ENCODE measurements around the gene ATP6V1E1. TPM values are rescaled to one million over a fixed set of nuclear protein-coding genes. Genes with fewer than 3 reads are reported as not detected.
A peak's percentile ranks its signal among the peaks of the same experiment; 100 is the strongest.

ATP6V1E1 gene
- total and polyA plus RNA-seq, 9 of the 15 experiments (the other 6 are each of a cell fraction or from before 2014, with no cell fraction given) = 122 to 249 (median 179) TPM

DNA sequence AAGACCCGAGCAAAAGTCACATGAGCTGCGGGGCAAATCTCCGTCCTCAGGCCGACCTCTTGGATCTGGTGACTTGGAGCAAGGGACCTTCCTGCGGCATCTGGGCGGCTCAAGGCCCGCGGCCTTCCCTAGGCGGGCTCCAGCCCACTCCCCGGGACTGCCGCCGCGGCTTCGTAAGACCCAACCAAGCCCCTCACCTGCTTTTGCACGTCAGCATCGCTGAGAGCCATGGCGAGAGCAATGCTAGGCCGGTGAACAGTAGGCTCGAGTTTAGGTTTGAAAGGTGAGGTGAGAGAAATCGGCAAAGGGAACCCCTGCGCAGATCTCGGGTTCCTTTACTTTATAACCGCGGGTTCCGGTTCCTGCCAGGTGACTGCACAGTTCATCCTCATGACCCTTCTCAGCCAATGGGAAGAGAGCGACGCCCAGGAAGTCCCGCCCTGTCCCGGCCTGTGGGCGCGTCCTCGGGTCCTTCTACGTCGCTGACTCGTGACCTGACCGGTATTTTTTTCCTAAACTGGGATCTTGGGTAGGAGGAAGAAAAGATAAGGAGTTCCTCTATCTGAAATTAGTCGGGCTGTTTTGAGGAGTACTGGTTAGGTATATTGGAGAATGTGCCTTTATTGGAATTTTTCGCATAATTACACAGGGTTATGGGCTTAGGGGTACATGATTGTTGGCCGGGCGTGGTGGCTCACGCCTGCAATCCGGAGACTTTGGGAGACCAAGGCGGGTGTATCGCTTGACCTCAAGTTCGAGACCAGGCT lies at the start of gene ATP6V1E1 (continued):
- peak; percentile 27; the same call in 1 of the 2 replicates for TF ChIP-seq FOXP4 (CRISPR knock-in tag; IDR thresholded peaks at IDR 0.05; ENCODE audit: borderline replicate concordance)
- TF ChIP-seq RCOR1 (IDR thresholded peaks at IDR 0.05; ENCODE audit: borderline replicate concordance in 1 of 2, low read depth in 2 of 2, low read length in 2 of 2) = no peak; a peak in 2 of 4 replicates
- 0 out of 2 replicates have a peak, but pooled peaks have one; percentile 34 for TF ChIP-seq ZBTB9 (CRISPR knock-in tag; IDR thresholded peaks at IDR 0.05)
- TF ChIP-seq SMAD2 (IDR thresholded peaks at IDR 0.05; ENCODE audit: low read depth, low read length) = no peak
- TF ChIP-seq JUNB (CRISPR knock-in tag; conservative IDR thresholded peaks at IDR 0.05) = no peak
- no peak for TF ChIP-seq DDX20 (tag; IDR thresholded peaks at IDR 0.05; ENCODE audit: low read depth)
- TF ChIP-seq E2F3 (CRISPR knock-in tag; IDR thresholded peaks at IDR 0.05) = peak; percentile 49
- no peak for TF ChIP-seq SRSF3 (IDR thresholded peaks at IDR 0.05; ENCODE audit: insufficient read depth, low read length)
- TF ChIP-seq JUN (IDR thresholded peaks at IDR 0.05; ENCODE audit: borderline replicate concordance, low read depth, low read length) = no peak
- no peak for TF ChIP-seq JUN (CRISPR knock-in tag; IDR thresholded peaks at IDR 0.05; ENCODE audit: borderline replicate concordance)
- TF ChIP-seq, protein P1, sequence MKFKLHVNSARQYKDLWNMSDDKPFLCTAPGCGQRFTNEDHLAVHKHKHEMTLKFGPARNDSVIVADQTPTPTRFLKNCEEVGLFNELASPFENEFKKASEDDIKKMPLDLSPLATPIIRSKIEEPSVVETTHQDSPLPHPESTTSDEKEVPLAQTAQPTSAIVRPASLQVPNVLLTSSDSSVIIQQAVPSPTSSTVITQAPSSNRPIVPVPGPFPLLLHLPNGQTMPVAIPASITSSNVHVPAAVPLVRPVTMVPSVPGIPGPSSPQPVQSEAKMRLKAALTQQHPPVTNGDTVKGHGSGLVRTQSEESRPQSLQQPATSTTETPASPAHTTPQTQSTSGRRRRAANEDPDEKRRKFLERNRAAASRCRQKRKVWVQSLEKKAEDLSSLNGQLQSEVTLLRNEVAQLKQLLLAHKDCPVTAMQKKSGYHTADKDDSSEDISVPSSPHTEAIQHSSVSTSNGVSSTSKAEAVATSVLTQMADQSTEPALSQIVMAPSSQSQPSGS (CRISPR knock-in tag; IDR thresholded peaks at IDR 0.05) = no peak
- no peak for TF ChIP-seq ZEB2 (IDR thresholded peaks at IDR 0.05)
- TF ChIP-seq POLR2AphosphoS5 (IDR thresholded peaks at IDR 0.05; ENCODE audit: control insufficient read depth, insufficient read depth, low read depth, low read length) = peak; percentile 69
- TF ChIP-seq YBX1 (IDR thresholded peaks at IDR 0.05) = no peak
- no peak for TF ChIP-seq XRCC3 (IDR thresholded peaks at IDR 0.05)
- peak; percentile 82 for TF ChIP-seq SMARCE1 (IDR thresholded peaks at IDR 0.05)
- TF ChIP-seq NONO (IDR thresholded peaks at IDR 0.05; ENCODE audit: low read depth in 2 of 2, low read length in 1 of 2) = peak in 1 of 2 experiments; percentile 61; a peak in 1 of 4 replicates
- peak; percentile 53 for TF ChIP-seq TAF7 (tag; IDR thresholded peaks at IDR 0.05)
- no peak for TF ChIP-seq ZBTB1 (CRISPR knock-in tag; IDR thresholded peaks at IDR 0.05; ENCODE audit: borderline replicate concordance, low read depth)
- peak; percentile 71 for TF ChIP-seq POLR2G (IDR thresholded peaks at IDR 0.05; ENCODE audit: low read depth, low read length)
- TF ChIP-seq GTF2A2 (tag; IDR thresholded peaks at IDR 0.05) = no peak
- peak; percentile 84 to 85 for TF ChIP-seq FOXK2 (conservative IDR thresholded peaks at IDR 0.05 in 1 of 2, IDR thresholded peaks at IDR 0.05 in 1 of 2; ENCODE audit: low read depth in 2 of 2)
- TF ChIP-seq E2F5 (CRISPR knock-in tag; IDR thresholded peaks at IDR 0.05) = no peak
- peak; percentile 92 for TF ChIP-seq ZSCAN29 (IDR thresholded peaks at IDR 0.05)
